Activated CD8-positive, alpha-beta T cell treated with anti-CD3 and anti-CD28 coated beads, Interleukin-2, amount 10 ng/mL, durations not matched to agents 7 days and 5 days (primary cell): ENCODE data around the gene SLC35E1. TPM values are rescaled to one million over a fixed set of nuclear protein-coding genes. Genes with fewer than 3 reads are reported as not detected.
A peak's percentile ranks its signal among the peaks of the same experiment; 100 is the strongest.

Experiments used
- ATAC-seq: fragments of 150-1000 bp; cut with Tn5 transposase; one replicate; pipeline ENCODE4 v1.10.0; 2021; ENCODE audit warnings: moderate library complexity
- CTCF ChIA-PET: fragments of 350-600 bp; sonication (Branson Sonifier 250); formaldehyde crosslinking; loops from one replicate; lab custom pipeline; 2021; ENCODE audit warnings: antibody characterized with exemption; lab: Charles Lee
- POLR2A ChIA-PET: fragments of 350-600 bp; sonication (Branson Sonifier 250); formaldehyde crosslinking; loops from one replicate; lab custom pipeline; 2021; ENCODE audit warnings: antibody characterized with exemption; lab: Charles Lee
- DNase-seq: peaks from one replicate; pipeline ENCODE4 v3.0.0-alpha.2; 2020
- H3K27ac Mint-ChIP-seq: one replicate; pipeline ENCODE4 v1.8.0; 2021; ENCODE audit warnings: mild to moderate bottlenecking, mixed read lengths
- H3K27me3 Mint-ChIP-seq: one replicate; pipeline ENCODE4 v1.8.0; 2021; ENCODE audit warnings: low read depth, mixed read lengths
- H3K36me3 Mint-ChIP-seq: one replicate; pipeline ENCODE4 v1.8.0; 2021; ENCODE audit warnings: low read depth, mixed read lengths
- H3K4me1 Mint-ChIP-seq: one replicate; pipeline ENCODE4 v1.8.0; 2021; ENCODE audit warnings: low read depth, mixed read lengths
- H3K4me3 Mint-ChIP-seq: one replicate; pipeline ENCODE4 v1.8.0; 2021; ENCODE audit warnings: mild to moderate bottlenecking, mixed read lengths
- H3K9me3 Mint-ChIP-seq: one replicate; pipeline ENCODE4 v1.8.0; 2022; ENCODE audit warnings: mixed read lengths; ENCODE audit not compliant: insufficient read depth
- total RNA-seq, 2 experiments: library from RNA; stranded (reverse); gene quantifications; one replicate each; pipeline ENCODE4 v1.2.3, GENCODE V29; 2021

SLC35E1 gene
- total RNA-seq, 2 experiments from 2014 or later = 55.6 to 61.9 TPM

GRCh38 chr19:16609511-16610200 lies 37.4 kb upstream of the SLC35E1 start:
- Mint-ChIP-seq H3K4me3 (no peak overlapping the region), H3K27me3 (no peaks in the 10 kb centered on the region), H3K4me1 (peaks cover 55% of the 10 kb centered on the region), H3K27ac (no peak overlapping the region), H3K9me3 (no peaks in the 10 kb centered on the region), H3K36me3 (peaks cover 4% of the 10 kb centered on the region)
- CTCF ChIA-PET = interaction anchor here (1.2 kb wide), 1 partner anchor 22 kb away, joined by 4 read pairs; no protein-coding TSS in a partner anchor
- ATAC-seq (no peak), DNase-seq (no peak)
- POLR2A ChIA-PET = interaction anchor here (1.6 kb wide), 1 partner anchor 40 kb away, joined by 3 read pairs; no protein-coding TSS in a partner anchor

GRCh38 chr19:16608290-16608739 lies 36.1 kb upstream of the SLC35E1 start:
- Mint-ChIP-seq H3K9me3 (no peaks in the 10 kb centered on the region), H3K4me3 (no peak overlapping the region), H3K36me3 (peaks cover 4% of the 10 kb centered on the region), H3K4me1 (peaks cover 43% of the 10 kb centered on the region), H3K27me3 (no peaks in the 10 kb centered on the region), H3K27ac (peak overlapping the region; percentile 40)
- ATAC-seq (peak; percentile 49), DNase-seq (no peak)
- ChIA-PET CTCF (interaction anchor here (1.2 kb wide), 1 partner anchor 20 kb away, joined by 4 read pairs; no protein-coding TSS in a partner anchor), POLR2A (interaction anchor here (1.5 kb wide), 1 partner anchor 20 kb away, joined by 4 read pairs; the partner anchor contains the start of gene MED26)

GRCh38 chr19:16607819-16608218 lies 35.6 kb upstream of the SLC35E1 start:
- peaks cover 43% of the 10 kb centered on the region for H3K4me1 Mint-ChIP-seq
- no peaks in the 10 kb centered on the region for H3K9me3 Mint-ChIP-seq
- no peaks in the 10 kb centered on the region for H3K27me3 Mint-ChIP-seq
- peaks cover 4% of the 10 kb centered on the region for H3K36me3 Mint-ChIP-seq
- peak overlapping the region; percentile 55 for H3K27ac Mint-ChIP-seq
- ATAC-seq (no peak), DNase-seq (no peak)
- ChIA-PET CTCF (no interaction called here), POLR2A (interaction anchor here (0.7 to 1.5 kb wide), 2 partner anchors 19 to 20 kb away, joined by 3 to 4 read pairs; partner anchors contain the start of gene MED26)
- no peak overlapping the region for H3K4me3 Mint-ChIP-seq

GRCh38 chr19:16605553-16605994 lies 33.4 kb upstream of the SLC35E1 start:
- DNase-seq (no peak), ATAC-seq (no peak)
- peaks cover 6% of the 10 kb centered on the region for H3K36me3 Mint-ChIP-seq
- POLR2A ChIA-PET = no interaction called here
- CTCF ChIA-PET = no interaction called here
- no peak overlapping the region for H3K27ac Mint-ChIP-seq
- no peaks in the 10 kb centered on the region for H3K27me3 Mint-ChIP-seq
- peaks cover 29% of the 10 kb centered on the region for H3K4me1 Mint-ChIP-seq
- no peak overlapping the region for H3K4me3 Mint-ChIP-seq
- no peaks in the 10 kb centered on the region for H3K9me3 Mint-ChIP-seq

- ATAC-seq = no peak
- Mint-ChIP-seq H3K27ac (no peak overlapping the region), H3K36me3 (peaks cover 6% of the 10 kb centered on the region), H3K4me3 (no peak overlapping the region), H3K9me3 (no peaks in the 10 kb centered on the region), H3K27me3 (no peaks in the 10 kb centered on the region), H3K4me1 (peaks cover 32% of the 10 kb centered on the region)
- ChIA-PET CTCF (no interaction called here), POLR2A (no interaction called here)
- no peak for DNase-seq
Measured at GRCh38 chr19:16605115-16605514, 32.9 kb upstream of the SLC35E1 start.

- H3K27ac Mint-ChIP-seq = no peak overlapping the region
- no peak overlapping the region for H3K4me3 Mint-ChIP-seq
- CTCF ChIA-PET = interaction anchor here (0.6 kb wide), 1 partner anchor 17 kb away, joined by 4 read pairs; no protein-coding TSS in a partner anchor
- ATAC-seq (no peak), DNase-seq (no peak)
- no peaks in the 10 kb centered on the region for H3K27me3 Mint-ChIP-seq
- H3K4me1 Mint-ChIP-seq = peaks cover 35% of the 10 kb centered on the region
- no peaks in the 10 kb centered on the region for H3K9me3 Mint-ChIP-seq
- H3K36me3 Mint-ChIP-seq = peaks cover 6% of the 10 kb centered on the region
- POLR2A ChIA-PET = interaction anchor here (0.6 kb wide), 1 partner anchor 18 kb away, joined by 3 read pairs; no protein-coding TSS in a partner anchor
Measured at GRCh38 chr19:16604615-16605014, 32.4 kb upstream of the SLC35E1 start.

- Mint-ChIP-seq H3K27ac (no peak overlapping the region), H3K4me3 (no peak overlapping the region), H3K27me3 (no peaks in the 10 kb centered on the region), H3K4me1 (peaks cover 36% of the 10 kb centered on the region), H3K36me3 (peaks cover 6% of the 10 kb centered on the region), H3K9me3 (no peaks in the 10 kb centered on the region)
- POLR2A ChIA-PET = interaction anchor here (0.8 kb wide), 1 partner anchor 16 kb away, joined by 4 read pairs; no protein-coding TSS in a partner anchor
- ATAC-seq (no peak), DNase-seq (no peak)
- CTCF ChIA-PET = no interaction called here
Measured at GRCh38 chr19:16603090-16603489, 30.9 kb upstream of the SLC35E1 start.

GRCh38 chr19:16601378-16602052 lies 29.3 kb upstream of the SLC35E1 start:
- no peak for DNase-seq
- ChIA-PET CTCF (interaction anchor here (0.9 kb wide), 1 partner anchor 11 kb away, joined by 3 read pairs; no protein-coding TSS in a partner anchor), POLR2A (interaction anchor here (1.7 kb wide), 1 partner anchor 14 kb away, joined by 6 read pairs; no protein-coding TSS in a partner anchor)
- Mint-ChIP-seq H3K27me3 (no peaks in the 10 kb centered on the region), H3K36me3 (peaks cover 6% of the 10 kb centered on the region), H3K4me1 (peaks cover 39% of the 10 kb centered on the region), H3K27ac (no peak overlapping the region), H3K4me3 (no peak overlapping the region), H3K9me3 (no peaks in the 10 kb centered on the region)
- ATAC-seq = no peak

- no peak for DNase-seq
- H3K9me3 Mint-ChIP-seq = no peaks in the 10 kb centered on the region
- no peaks in the 10 kb centered on the region for H3K27me3 Mint-ChIP-seq
- no peak overlapping the region for H3K4me3 Mint-ChIP-seq
- H3K4me1 Mint-ChIP-seq = peaks cover 46% of the 10 kb centered on the region
- no peak overlapping the region for H3K27ac Mint-ChIP-seq
- ATAC-seq = no peak
- CTCF ChIA-PET = interaction anchor here (0.9 kb wide), 1 partner anchor 12 kb away, joined by 3 read pairs; no protein-coding TSS in a partner anchor
- peaks cover 6% of the 10 kb centered on the region for H3K36me3 Mint-ChIP-seq
- POLR2A ChIA-PET = interaction anchor here (1.7 kb wide), 1 partner anchor 13 kb away, joined by 6 read pairs; no protein-coding TSS in a partner anchor
Measured at GRCh38 chr19:16600824-16601223, 28.6 kb upstream of the SLC35E1 start.

GRCh38 chr19:16599655-16600346 lies 27.6 kb upstream of the SLC35E1 start:
- CTCF ChIA-PET = no interaction called here
- H3K27ac Mint-ChIP-seq = no peak overlapping the region

GRCh38 chr19:16598848-16599247 lies 26.6 kb upstream of the SLC35E1 start:
- POLR2A ChIA-PET = no interaction called here
- ATAC-seq (no peak), DNase-seq (no peak)
- H3K4me1 Mint-ChIP-seq = peaks cover 59% of the 10 kb centered on the region
- no peak overlapping the region for H3K4me3 Mint-ChIP-seq
- H3K9me3 Mint-ChIP-seq = no peaks in the 10 kb centered on the region
- H3K27ac Mint-ChIP-seq = no peak overlapping the region
- peaks cover 2% of the 10 kb centered on the region for H3K36me3 Mint-ChIP-seq
- no peaks in the 10 kb centered on the region for H3K27me3 Mint-ChIP-seq
- CTCF ChIA-PET = no interaction called here

More at GRCh38 chr19:16599655-16600346, 27.6 kb upstream of the SLC35E1 start:
- H3K4me1 Mint-ChIP-seq = peaks cover 49% of the 10 kb centered on the region
- no peak for DNase-seq
- H3K36me3 Mint-ChIP-seq = peaks cover 2% of the 10 kb centered on the region
- H3K9me3 Mint-ChIP-seq = no peaks in the 10 kb centered on the region
- POLR2A ChIA-PET = interaction anchor here (1.7 kb wide), 1 partner anchor 12 kb away, joined by 6 read pairs; no protein-coding TSS in a partner anchor
- ATAC-seq = no peak
- no peaks in the 10 kb centered on the region for H3K27me3 Mint-ChIP-seq
- H3K4me3 Mint-ChIP-seq = no peak overlapping the region
